GM18505 (cell line): Measurements from ENCODE around the gene BACH2.
"Not testable (repeated sequence)": the region's sequence is repeated elsewhere in the genome, so short reads cannot be mapped to it uniquely, and the experiment has no call there.

Source experiments
- ATAC-seq: cut with Tn5 transposase; IDR thresholded peaks from one replicate; pipeline ENCODE4 v1.9.1; 2021; ENCODE audit not compliant: unreplicated experiment
- POLR2A ChIP-seq: IDR thresholded peaks from 4 replicates; pipeline ENCODE4 v1.6.1; 2011; ENCODE audit warnings: borderline replicate concordance; ENCODE audit not compliant: insufficient read depth, insufficient read length; ENCODE audit errors: extremely low read depth

The BACH2 gene

DNA sequence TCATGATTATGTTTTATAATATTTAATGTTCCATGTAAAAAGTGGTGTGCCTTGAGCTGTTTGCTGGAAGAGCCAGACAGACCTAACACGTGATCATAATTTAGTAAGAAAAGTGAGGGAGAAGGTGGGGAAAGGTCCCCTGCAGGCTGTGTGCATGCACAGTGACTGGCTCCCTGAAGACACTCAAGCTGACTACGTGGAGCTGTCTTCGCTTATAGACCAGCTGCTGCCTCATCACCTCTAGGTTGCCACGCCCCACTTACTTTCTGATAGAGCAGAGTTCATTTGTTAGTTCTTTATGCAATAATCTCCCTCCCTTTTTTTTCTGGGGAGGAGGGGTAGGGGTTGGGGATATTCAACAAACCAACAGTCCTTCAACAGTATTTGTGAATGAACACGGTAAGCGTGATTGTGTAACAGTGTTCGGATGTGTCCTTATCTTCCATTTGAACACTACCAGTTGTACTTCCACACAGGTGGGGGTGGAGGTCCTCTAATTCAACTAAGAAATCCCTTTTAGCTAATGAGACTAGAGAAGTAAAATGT is 157.3 kb downstream of the BACH2 start:
- ATAC-seq = no peak
- TF ChIP-seq POLR2A = no peak

DNA sequence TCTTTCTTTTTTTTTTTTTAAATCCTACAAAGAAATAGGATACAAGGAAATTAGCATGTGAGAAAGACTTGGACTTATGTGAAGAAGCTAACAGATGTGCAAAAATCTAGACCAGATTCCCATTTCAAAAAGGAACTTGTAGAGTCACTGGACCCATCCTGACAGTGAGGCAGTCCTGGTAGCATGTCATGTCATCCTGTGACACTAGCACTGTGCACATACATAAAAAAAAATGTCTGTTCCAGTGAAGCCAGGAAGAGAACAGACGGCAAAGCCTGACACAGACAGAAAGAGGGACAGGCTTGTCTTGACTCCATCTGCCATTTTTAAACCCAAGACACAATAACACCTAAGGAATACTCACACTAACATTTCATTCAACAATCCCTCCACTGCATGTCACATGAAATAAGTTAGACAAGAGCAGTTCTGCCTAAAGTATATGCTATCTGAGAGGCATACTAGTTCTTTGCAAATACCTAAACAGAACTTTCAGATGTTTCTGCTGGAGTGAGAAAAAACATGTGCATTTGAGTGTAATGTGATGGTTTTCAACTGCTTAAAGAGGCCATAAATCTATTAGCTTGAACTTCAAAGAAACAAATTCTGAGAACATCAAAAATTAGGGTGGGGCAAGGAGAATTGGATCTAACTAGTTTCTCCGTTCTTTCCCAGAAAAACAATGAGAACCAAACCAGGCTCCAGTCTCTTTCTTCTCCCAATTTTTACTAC is 159.6 kb downstream of the BACH2 start:
- TF ChIP-seq POLR2A = no peak

DNA sequence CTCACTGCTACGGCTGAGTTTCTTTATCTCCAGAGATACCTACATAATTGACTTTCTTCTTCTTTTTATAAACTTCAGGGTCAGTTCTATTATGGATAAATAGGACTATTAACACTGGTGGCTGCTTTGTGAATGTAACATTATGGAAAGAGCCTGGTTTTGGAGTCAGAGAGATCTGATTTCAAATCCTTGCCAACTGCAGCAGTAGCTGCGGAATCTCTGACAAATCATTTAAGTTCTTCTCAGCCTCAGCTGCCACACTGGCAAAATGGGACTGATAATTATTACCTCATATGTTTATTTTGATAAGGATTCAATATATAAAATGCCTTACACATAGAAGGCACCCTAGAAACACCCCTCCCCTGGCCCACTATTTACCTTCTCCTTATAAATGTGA is 160.5 kb downstream of the BACH2 start:
- ATAC-seq = no peak

More for the DNA sequence above, 159.6 kb downstream of the BACH2 start:
- no peak for ATAC-seq

DNA sequence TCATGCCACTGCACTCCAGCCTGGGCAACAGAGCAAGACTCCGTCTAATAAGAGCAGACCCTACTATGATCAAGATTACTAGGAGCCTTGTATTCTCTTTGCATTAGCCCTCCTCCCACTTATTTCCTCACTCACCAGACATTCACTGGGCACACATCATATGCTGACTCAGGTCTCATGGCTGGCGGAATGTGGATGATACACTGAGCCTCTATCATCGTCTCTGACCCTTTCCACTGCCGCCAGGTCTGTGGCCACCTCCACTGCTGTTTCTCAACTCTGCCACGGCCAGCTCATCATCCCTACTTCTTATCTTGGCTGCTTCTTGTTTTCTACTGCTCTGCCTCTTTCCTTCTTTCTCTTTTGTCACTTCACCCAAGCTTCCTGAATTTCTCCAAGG is 161.0 kb downstream of the BACH2 start:
- TF ChIP-seq POLR2A = no peak
- ATAC-seq = no peak

More for the DNA sequence above, 160.5 kb downstream of the BACH2 start:
- no peak for TF ChIP-seq POLR2A

DNA sequence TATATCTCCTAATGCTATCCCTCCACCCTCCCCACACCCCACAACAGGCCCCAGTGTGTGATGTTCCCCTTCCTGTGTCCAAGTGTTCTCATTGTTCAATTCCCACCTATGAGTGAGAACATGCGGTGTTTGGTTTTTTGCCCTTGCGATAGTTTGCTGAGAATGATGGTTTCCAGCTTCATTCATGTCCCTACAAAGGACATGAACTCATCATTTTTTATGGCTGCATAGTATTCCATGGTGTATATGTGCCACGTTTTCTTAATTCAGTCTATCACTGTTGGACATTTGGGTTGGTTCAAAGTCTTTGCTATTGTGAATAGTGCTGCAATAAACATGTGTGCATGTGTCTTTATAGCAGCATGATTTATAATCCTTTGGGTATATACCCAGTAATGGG is 163.0 kb downstream of the BACH2 start:
- ATAC-seq = not testable (repeated sequence)

DNA sequence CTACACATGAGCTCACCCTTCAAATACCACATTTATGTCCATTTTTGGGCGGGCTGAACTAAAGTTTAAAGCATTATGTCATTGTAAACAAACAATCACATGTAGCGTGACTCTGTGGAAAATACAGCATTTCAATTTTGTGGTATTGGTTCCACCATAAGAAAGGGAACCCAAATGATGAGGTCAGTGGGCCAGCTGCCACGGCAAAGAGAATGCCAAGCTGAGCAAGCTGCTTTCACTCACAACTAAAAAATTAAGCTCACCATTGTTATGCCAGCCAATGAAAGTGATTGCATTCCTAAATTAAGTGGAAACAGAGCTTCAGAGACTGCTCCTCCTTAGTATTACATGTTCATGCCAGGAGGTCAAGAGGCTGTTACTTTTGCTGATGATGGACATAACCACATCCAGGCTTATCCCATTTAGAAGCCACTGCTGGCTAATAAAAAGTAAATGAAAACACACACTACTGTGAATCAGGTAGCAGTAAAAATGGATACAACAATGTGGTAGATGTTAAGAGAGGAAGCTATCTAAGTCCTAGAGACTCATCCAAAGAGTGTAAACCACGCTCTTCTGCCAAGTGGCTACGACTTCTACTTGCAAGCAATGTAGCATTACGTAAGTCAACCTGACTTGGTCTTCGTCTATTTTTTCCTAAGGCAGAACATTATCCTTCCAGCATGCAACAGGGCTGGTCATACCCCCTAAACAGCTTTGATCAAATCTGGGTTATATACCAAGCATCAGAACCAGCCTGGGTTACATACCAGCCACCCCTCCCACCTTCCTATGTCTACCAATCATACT is 164.8 kb downstream of the BACH2 start:
- no peak for ATAC-seq
- TF ChIP-seq POLR2A = no peak

DNA sequence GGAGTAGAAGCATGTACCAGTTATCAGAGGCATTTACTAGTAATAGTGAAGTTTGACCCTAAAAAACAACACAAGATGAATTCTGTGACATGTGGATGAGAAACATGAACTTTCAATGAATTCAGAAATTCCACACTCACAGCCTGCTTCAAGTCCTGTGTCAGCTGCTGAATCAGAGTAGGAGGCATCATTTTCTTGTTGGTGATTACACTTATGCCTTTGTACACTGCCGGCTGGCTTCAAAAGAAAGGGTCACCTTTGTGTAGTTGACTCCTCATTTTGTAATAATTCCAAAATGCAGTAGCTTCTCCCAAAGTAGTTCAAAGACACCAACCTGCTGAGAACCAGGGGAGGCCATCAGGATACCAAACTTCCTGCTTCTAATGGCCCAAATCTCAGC is 165.5 kb downstream of the BACH2 start:
- TF ChIP-seq POLR2A = no peak
- no peak for ATAC-seq

DNA sequence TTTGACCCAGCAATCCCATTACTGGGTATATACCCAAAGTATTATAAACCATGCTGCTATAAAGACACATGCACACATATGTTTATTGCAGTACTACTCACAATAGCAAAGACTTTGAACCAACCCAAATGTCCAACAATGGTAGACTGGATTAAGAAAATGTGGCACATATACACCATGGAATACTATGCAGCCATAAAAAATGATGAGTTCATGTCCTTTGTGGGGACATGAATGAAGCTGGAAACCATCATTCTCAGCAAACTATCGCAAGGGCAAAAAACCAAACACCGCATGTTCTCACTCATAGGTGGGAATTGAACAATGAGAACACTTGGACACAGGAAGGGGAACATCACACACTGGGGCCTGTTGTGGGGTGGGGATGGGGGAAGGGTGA is 168.0 kb downstream of the BACH2 start:
- not testable (repeated sequence) for ATAC-seq

DNA sequence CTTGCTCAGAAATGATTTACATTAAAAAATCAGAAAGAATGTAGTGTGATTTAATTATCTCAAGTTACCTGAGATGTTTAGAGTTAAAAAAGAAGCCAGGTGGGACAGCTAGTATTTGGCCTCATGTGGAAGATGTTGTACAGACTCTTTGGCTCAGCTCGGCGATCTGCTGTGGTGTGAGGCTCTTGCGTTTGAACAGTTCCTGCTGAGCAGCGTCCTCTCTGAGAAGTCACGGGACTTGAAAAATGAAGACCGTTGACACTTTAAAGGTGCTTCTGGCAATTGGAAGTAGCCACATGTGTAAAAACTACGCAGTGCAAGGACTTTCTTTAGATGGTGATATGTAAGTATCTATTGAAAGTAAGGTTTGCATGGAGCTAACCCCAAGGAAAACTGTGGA is 169.0 kb downstream of the BACH2 start:
- TF ChIP-seq POLR2A = no peak
- no peak for ATAC-seq

DNA sequence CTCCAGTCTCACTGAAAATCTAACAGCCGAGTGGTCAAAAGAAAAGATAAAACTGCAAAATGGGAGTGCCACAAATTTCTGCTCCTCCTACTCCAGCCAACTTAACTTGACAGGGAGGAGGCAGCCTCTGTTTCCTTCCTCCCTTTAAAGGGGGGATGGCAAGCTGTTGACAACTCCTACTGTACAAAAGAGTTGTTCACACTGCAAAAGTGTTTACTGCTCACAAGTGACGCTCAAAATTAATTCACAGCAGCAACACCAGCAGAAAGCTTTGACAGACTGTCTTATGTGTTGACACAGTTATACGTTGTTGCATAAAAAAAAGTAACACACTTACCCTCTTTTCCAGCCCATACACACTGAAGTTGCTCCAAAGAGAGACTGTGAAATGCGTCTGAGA is 169.8 kb downstream of the BACH2 start:
- no peak for TF ChIP-seq POLR2A
- ATAC-seq = no peak

DNA sequence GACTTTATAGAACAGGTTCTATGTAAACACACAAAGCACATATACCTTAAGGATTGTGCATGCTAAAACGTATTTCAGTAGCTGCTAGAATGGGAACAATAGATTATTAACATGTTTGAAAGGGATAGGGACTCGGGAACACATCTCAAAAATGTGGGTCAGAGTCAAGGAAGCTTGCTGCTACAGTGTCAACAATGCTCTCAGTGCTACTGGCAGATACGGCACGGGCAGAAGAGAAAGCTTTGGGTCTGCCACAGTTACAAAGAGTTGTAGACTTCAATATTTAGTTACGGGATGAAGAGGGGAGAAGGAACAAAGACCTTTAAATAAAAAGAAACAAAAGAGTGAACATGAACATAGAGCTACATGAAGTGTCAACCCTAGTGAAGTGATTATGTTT is 170.5 kb downstream of the BACH2 start:
- TF ChIP-seq POLR2A = no peak
- no peak for ATAC-seq

DNA sequence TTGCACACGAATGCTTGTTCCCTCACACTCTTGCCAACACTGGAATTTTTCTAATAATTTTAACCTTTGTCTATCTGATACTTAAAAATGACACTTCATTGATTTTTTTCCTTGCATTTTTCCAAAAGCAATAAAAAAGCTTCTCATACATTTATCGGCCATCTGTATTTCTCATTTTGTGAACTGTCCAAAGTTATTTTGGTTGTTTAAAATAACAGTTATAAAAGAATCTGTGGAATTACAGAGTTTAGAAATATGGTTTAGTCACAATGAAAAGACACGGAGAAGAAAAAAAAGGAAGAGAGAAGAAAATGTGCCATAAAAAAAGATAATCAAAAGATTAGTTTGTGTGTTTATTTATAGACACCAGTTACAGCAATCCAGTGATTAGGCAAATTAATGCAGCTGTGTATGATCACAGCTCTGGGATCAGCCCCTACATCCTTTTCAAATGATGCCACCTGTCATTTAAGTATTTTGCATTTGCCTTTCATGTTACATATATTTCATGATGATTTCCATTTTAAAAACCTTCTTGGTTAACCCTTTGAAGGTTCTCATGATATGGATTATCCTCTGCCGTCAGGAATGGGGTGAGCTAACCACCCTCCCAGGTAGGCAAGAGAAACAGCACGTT is 171.7 kb downstream of the BACH2 start:
- ATAC-seq = no peak
- no peak for TF ChIP-seq POLR2A

DNA sequence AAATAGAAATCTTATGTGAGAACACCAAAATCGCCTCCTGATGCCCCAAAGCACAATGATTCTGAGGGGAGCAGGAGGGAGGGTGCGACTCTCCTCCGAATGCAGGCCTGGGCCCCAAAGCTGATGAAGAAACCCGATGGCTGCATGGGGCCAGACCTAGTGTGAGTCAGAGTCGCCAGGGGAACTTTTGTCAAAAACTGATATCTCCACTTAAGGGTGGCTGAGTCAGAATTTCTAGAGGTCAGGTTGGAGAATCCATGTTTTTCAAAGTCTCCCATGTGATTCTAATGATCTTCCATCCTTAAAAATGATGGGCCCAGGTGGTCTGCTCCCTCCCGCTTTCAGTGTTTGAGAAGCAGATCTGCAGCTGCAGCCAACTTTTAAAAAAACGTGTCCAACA is 172.8 kb downstream of the BACH2 start:
- no peak for ATAC-seq
- no peak for TF ChIP-seq POLR2A

DNA sequence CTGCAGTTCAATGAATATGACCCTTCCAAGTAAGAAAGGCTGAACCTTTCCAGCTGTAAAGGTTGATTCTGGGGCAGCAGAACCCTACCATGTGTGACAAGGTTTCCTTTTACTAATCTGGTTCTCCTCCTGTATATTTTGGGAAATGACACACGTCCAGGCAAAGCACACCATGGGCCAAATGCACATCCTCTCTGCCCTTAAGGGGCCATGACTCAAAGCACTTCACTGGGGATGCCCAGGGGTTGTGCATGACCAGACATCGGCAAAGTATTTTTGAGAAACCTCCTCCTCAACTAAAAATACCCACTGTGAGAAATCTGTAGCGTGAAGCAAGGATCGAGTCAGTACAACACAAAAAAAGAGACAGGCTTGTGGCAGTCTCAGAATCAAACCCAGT is 174.7 kb downstream of the BACH2 start:
- peak; percentile 64 for ATAC-seq
- TF ChIP-seq POLR2A = no peak
